Activated CD8-positive, alpha-beta T cell treated with anti-CD3 and anti-CD28 coated beads, Interleukin-2, amount 10 ng/mL, durations not matched to agents 7 days and 5 days (primary cell): ENCODE data around the gene ELFN1. TPM values are rescaled to one million over a fixed set of nuclear protein-coding genes. Genes with fewer than 3 reads are reported as not detected.
"Not testable (repeated sequence)": the region's sequence is repeated elsewhere in the genome, so short reads cannot be mapped to it uniquely, and the experiment has no call there.

Experiments used
- ATAC-seq: fragments of 150-1000 bp; cut with Tn5 transposase; one replicate; pipeline ENCODE4 v1.10.0; 2021; ENCODE audit warnings: moderate library complexity
- CTCF ChIA-PET: fragments of 350-600 bp; sonication (Branson Sonifier 250); formaldehyde crosslinking; loops from one replicate; lab custom pipeline; 2021; ENCODE audit warnings: antibody characterized with exemption; lab: Charles Lee
- POLR2A ChIA-PET: fragments of 350-600 bp; sonication (Branson Sonifier 250); formaldehyde crosslinking; loops from one replicate; lab custom pipeline; 2021; ENCODE audit warnings: antibody characterized with exemption; lab: Charles Lee
- DNase-seq: peaks from one replicate; pipeline ENCODE4 v3.0.0-alpha.2; 2020
- H3K27ac Mint-ChIP-seq: one replicate; pipeline ENCODE4 v1.8.0; 2021; ENCODE audit warnings: mild to moderate bottlenecking, mixed read lengths
- H3K27me3 Mint-ChIP-seq: one replicate; pipeline ENCODE4 v1.8.0; 2021; ENCODE audit warnings: low read depth, mixed read lengths
- H3K36me3 Mint-ChIP-seq: one replicate; pipeline ENCODE4 v1.8.0; 2021; ENCODE audit warnings: low read depth, mixed read lengths
- H3K4me1 Mint-ChIP-seq: one replicate; pipeline ENCODE4 v1.8.0; 2021; ENCODE audit warnings: low read depth, mixed read lengths
- H3K4me3 Mint-ChIP-seq: one replicate; pipeline ENCODE4 v1.8.0; 2021; ENCODE audit warnings: mild to moderate bottlenecking, mixed read lengths
- H3K9me3 Mint-ChIP-seq: one replicate; pipeline ENCODE4 v1.8.0; 2022; ENCODE audit warnings: mixed read lengths; ENCODE audit not compliant: insufficient read depth
- total RNA-seq, 2 experiments: library from RNA; stranded (reverse); gene quantifications; one replicate each; pipeline ENCODE4 v1.2.3, GENCODE V29; 2021

ELFN1 gene
- total RNA-seq, 2 experiments from 2014 or later = not detected

DNA sequence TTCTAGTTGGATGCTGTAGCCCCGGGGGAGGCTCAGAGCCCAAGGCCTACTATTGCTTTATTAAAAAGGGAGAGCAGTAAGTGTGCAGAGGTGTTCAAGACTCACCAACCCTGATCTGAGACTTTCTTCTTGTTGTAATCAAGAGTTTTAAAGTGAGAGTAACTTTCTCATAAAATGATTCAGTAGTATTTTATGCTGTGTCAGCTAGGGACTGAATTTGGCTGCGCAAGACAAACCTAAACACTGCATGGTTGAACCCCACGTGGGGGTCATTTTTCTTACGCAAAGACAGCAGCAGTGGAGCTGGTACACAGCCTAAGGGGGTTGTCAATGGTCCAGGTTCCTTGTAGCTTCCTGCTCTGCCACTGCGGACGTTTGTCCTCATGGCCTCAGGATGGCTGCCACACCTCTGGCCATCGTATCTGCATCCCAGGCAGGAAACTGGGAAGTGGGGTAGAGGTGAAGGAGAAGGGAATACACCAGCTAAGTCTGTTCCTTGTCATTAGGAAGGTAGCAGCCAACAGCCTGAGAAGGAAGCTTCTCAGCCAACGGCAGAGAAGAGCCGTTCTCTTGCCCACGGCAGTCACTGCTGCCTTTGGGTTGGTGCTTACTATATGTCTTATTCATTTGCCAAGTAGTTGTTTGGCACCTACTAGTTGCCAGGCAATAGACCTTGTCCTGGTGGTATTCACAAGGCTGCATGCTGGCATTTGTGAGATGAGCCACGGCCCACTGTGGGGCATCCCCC lies 44.7 kb downstream of the ELFN1 start:
- Mint-ChIP-seq H3K4me1 (no peaks in the 10 kb centered on the region), H3K36me3 (peaks cover 2% of the 10 kb centered on the region), H3K27ac (no peak overlapping the region), H3K9me3 (peaks cover 5% of the 10 kb centered on the region), H3K27me3 (no peaks in the 10 kb centered on the region), H3K4me3 (no peak overlapping the region)
- POLR2A ChIA-PET = no interaction called here
- ATAC-seq (no peak), DNase-seq (no peak)
- CTCF ChIA-PET = interaction anchor here (0.8 kb wide), 1 partner anchor 12 kb away, joined by 3 read pairs; no protein-coding TSS in a partner anchor

DNA sequence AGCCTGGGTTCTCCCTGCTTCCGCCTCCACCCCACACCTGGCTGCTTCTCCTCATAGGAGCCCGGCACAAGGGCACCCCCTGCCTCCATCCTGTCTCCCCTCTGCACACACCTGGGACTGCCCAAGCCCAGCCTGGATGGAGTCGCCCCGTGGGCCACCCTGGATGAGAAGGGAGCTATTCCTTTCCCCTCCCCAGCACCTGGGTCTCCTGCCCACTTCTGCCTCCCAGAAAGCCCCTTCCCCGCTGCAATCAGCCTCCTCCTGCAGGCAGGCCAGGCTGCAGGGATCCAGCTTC lies 45.2 kb downstream of the ELFN1 start:
- ATAC-seq = no peak
- CTCF ChIA-PET = no interaction called here
- Mint-ChIP-seq H3K4me3 (no peak overlapping the region), H3K9me3 (no peaks in the 10 kb centered on the region), H3K27ac (no peak overlapping the region), H3K36me3 (no peaks in the 10 kb centered on the region), H3K4me1 (no peaks in the 10 kb centered on the region), H3K27me3 (no peaks in the 10 kb centered on the region)
- DNase-seq = no peak
- POLR2A ChIA-PET = no interaction called here

DNA sequence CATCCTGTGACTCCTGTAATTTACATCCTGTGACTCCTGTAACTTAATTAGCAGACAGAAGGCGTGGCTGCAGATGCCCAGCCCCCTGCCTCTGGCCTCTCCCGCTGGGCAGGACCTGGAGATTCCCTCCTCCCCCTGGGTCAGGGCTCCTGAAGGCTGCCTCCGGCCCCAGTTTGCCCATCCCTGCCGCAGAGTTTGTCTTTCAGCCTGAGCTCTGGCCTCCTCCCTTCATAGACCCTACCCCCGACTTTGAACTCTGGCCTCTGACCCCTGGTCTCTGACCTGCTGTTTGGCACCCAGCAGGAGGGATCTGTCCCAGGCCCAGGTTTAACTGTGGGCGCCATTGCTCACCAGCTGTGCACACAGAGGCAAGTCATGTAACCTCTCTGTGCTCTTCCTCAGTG lies 45.6 kb downstream of the ELFN1 start:
- CTCF ChIA-PET = no interaction called here
- H3K9me3 Mint-ChIP-seq = no peaks in the 10 kb centered on the region
- POLR2A ChIA-PET = no interaction called here
- H3K4me1 Mint-ChIP-seq = no peaks in the 10 kb centered on the region
- no peak overlapping the region for H3K4me3 Mint-ChIP-seq
- DNase-seq (no peak), ATAC-seq (no peak)
- H3K36me3 Mint-ChIP-seq = no peaks in the 10 kb centered on the region
- no peak overlapping the region for H3K27ac Mint-ChIP-seq
- no peaks in the 10 kb centered on the region for H3K27me3 Mint-ChIP-seq

DNA sequence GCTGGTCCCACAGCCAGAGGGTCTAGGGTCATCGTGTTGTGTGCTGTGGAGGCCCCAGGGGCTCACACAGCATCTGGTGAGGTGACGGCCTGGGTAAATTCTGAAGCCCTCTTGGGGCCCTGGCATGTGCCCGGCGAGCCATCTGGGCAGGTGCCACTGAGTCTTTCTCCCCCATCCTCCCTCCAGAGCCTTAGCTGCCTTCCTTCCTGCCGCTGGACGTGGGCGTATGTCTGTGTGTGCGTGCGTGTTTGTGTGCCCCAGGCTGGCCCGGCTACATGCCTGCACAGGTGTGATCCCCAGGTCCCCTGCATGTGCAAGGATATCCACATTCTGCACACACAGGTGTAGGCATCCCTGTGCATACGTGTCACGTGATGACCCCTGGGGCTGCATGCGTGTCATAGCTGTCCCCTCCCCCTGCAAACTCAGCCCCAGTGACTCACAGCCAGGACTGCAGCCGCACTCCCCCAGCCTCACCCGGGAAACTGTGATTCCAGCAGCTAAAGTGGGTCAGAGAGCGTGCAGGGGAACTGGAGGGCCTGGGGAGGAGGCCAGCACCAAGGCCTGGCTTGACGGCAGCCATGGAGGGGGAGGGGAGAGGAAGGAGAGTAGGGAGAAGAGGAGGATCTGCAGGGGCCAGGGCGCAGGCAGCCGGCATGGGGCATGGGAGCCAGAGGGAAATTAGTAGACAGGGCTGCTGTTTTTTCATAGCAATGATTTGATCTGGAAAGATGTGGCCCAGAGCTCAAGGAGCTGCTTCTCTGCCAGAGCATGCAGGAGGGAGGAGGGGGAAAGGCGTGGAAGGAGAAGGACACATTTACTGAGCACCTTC lies 46.4 kb downstream of the ELFN1 start:
- Mint-ChIP-seq H3K4me1 (no peaks in the 10 kb centered on the region), H3K27ac (no peak overlapping the region), H3K9me3 (no peaks in the 10 kb centered on the region), H3K4me3 (no peak overlapping the region), H3K27me3 (no peaks in the 10 kb centered on the region), H3K36me3 (no peaks in the 10 kb centered on the region)
- CTCF ChIA-PET = no interaction called here
- DNase-seq (no peak), ATAC-seq (no peak)
- POLR2A ChIA-PET = no interaction called here

DNA sequence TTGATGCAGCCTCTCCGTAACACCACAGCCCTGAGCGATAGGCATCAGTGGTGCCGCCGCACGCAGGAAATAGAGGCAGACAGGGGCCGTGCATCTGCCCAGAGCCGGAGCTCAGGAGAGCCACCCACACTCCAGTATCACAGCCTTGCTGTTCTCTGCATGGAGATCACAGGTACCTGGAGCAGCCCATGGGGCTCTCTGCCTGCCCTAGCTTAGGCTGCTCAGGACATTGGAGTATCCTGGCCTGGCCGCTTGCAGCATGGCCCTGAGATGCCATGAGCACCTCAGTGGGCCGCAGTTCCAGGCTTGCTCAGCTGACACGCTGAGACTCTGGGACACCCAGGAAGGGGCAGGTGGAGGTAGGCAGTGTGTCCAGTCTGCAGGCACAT lies 47.0 kb downstream of the ELFN1 start:
- ATAC-seq = no peak

DNA sequence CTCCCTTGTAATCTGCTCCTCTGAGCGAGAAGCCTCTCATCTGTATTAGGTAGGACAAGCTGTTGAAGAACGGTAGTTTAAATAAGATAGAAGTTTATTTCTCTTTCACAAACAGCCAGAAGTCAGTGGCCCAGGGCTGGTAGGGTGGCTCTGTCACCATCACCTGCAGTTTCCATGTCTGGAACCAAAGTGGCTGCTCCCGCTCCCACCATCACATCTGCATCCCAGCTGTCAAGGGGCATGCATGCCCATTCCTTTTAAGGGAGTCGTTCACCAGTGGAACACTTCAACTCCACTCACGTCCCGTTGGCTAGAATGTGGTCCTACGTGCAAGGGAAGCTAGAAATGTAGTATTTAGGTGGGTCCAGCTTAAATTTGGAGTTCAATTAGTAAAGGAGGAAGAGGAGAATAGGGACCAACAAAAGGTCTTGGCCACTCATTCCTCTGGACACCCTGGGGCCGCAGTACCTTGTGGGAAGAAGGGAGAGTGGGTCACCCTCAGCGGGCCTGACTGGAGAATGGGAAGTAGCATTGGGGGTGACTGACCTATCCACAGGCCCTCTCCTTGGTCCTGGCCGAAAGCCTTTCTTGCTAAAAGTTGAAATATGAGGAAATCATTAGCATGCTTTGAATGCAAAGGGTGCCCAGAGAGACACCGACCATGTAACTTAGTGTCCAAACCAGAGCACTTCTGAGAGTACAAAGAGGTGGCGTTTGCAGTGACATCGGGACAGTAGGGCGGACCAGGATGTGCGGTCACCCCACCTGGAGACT lies 48.0 kb downstream of the ELFN1 start:
- no peaks in the 10 kb centered on the region for H3K9me3 Mint-ChIP-seq
- no peak overlapping the region for H3K4me3 Mint-ChIP-seq
- POLR2A ChIA-PET = no interaction called here

More for the DNA sequence above, 47.0 kb downstream of the ELFN1 start:
- Mint-ChIP-seq H3K4me1 (no peaks in the 10 kb centered on the region), H3K27me3 (no peaks in the 10 kb centered on the region), H3K36me3 (no peaks in the 10 kb centered on the region), H3K9me3 (no peaks in the 10 kb centered on the region), H3K4me3 (no peak overlapping the region), H3K27ac (no peak overlapping the region)
- no peak for DNase-seq
- CTCF ChIA-PET = no interaction called here
- POLR2A ChIA-PET = no interaction called here

DNA sequence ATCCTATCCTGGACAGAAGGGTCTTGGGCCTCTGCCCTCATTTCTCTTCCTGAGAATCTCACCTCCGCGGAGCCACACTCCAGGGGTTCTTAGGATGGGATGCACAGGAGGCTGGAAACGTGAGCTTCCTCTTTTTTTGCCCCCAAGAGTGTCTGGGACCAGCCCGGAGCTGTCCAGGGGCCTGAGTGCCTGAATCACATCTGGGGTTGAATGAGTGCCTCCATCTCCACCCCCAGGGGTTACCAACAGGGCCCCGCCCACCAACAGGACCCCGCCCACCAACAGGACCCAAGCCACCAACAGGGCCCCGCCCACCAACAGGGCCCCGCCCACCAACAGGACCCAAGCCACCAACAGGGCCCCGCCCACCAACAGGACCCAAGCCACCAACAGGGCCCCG lies 48.8 kb downstream of the ELFN1 start:
- CTCF ChIA-PET = not testable (repeated sequence)

More for the DNA sequence above, 48.0 kb downstream of the ELFN1 start:
- no peaks in the 10 kb centered on the region for H3K36me3 Mint-ChIP-seq
- H3K27me3 Mint-ChIP-seq = no peaks in the 10 kb centered on the region
- CTCF ChIA-PET = no interaction called here
- no peak for ATAC-seq
- no peak overlapping the region for H3K27ac Mint-ChIP-seq
- no peak for DNase-seq
- no peaks in the 10 kb centered on the region for H3K4me1 Mint-ChIP-seq

DNA sequence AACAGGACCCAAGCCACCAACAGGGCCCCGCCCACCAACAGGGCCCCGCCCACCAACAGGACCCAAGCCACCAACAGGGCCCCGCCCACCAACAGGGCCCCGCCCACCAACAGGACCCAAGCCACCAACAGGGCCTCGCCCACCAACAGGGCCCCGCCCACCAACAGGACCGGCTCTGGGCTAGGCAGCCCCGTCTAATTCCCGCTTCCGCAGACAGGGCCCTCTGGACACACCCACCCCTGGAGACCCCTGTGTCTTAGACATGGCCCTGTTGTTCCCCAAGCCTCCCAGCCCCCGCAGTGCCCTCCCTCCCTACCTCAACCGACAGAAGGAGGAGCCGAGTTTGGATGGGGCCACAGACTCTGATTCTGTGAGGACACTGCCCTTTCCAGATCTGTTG lies 49.2 kb downstream of the ELFN1 start:
- H3K36me3 Mint-ChIP-seq, ATAC-seq, H3K4me3 Mint-ChIP-seq, H3K27ac Mint-ChIP-seq, H3K27me3 Mint-ChIP-seq, DNase-seq, H3K4me1 Mint-ChIP-seq, POLR2A ChIA-PET, CTCF ChIA-PET, H3K9me3 Mint-ChIP-seq: not testable (repeated sequence)

More for the DNA sequence above, 48.8 kb downstream of the ELFN1 start:
- H3K4me3 Mint-ChIP-seq, H3K27ac Mint-ChIP-seq, ATAC-seq, H3K4me1 Mint-ChIP-seq, POLR2A ChIA-PET, H3K9me3 Mint-ChIP-seq, H3K36me3 Mint-ChIP-seq, H3K27me3 Mint-ChIP-seq, DNase-seq: not testable (repeated sequence)

DNA sequence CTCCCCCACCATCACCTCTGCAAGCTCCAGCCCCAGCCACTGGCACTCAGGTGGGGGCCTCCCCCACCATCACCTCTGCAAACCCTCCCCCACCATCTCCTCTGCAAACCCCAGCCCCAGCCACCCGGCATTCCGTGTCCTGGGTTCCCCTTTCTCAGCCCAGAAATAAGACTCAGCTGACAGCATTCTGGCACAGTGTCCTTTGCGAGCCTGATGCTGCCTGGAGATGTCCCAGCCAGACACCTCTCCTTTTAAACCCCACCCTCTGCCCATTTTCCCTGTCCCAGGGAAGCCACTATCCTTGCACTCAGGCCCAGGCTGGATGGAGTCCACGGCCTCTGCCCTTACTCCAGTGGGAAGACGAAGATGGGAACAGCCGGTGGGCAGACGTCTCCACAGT lies 49.8 kb downstream of the ELFN1 start:
- ChIA-PET CTCF (no interaction called here), POLR2A (no interaction called here)
- no peaks in the 10 kb centered on the region for H3K36me3 Mint-ChIP-seq
- H3K4me3 Mint-ChIP-seq = no peak overlapping the region
- DNase-seq (no peak), ATAC-seq (no peak)
- peaks cover 5% of the 10 kb centered on the region for H3K9me3 Mint-ChIP-seq
- no peaks in the 10 kb centered on the region for H3K27me3 Mint-ChIP-seq
- no peaks in the 10 kb centered on the region for H3K4me1 Mint-ChIP-seq
- no peak overlapping the region for H3K27ac Mint-ChIP-seq

DNA sequence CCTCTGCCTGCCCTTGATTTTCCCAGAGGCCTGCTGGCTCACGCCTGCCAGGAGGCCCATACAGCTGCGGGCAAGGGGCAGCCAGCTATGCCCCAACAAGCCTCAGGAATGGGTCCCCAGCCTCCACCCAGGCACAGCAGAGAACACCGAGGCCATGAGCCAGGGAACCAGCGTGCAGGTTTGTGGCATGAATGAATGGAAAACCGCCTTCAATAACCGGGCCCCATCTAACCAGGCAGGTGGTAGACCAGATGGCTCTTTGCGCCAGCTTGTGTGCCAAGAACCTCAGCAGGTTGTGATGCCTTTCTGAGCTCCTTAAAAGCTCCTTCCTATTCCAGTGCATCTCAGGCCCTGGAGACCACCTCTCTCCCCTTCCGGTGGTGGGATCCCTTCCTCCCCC lies 50.2 kb downstream of the ELFN1 start:
- no peaks in the 10 kb centered on the region for H3K27me3 Mint-ChIP-seq
- CTCF ChIA-PET = no interaction called here
- H3K4me1 Mint-ChIP-seq = no peaks in the 10 kb centered on the region
- no peaks in the 10 kb centered on the region for H3K36me3 Mint-ChIP-seq
- H3K9me3 Mint-ChIP-seq = peaks cover 5% of the 10 kb centered on the region
- no peak overlapping the region for H3K4me3 Mint-ChIP-seq
- DNase-seq (no peak), ATAC-seq (no peak)
- no peak overlapping the region for H3K27ac Mint-ChIP-seq
- POLR2A ChIA-PET = no interaction called here

DNA sequence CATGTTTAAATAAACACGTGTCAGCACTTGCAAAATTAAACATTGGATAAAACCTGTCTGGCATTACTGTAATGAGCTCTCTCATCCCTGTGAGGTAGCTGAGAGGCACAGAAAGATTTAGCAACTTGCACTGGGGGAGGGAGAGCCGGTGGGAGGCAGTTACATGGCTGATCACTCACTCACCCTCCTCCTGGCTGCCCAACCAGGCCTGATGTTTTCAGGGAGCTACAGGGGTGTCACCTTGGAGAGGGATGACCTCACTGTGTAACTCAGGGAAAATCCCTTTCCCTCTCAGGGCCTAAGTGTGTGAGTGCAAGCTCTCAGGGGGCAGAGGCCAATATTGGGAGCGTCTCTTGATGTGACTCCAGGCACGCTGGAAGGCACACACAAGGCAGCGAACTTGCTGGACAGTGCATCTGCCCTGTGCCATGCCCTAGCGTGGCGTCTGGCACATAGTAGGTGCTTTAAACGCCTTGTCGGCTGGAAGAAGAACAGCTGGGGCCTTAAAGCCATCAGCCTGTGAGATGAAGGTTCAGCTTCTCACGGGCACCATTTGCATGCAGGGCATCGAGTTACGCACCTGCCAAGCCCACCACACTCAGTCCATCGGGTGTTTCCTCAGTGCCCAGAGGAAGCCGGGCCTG lies 51.1 kb downstream of the ELFN1 start:
- POLR2A ChIA-PET = no interaction called here
- H3K27me3 Mint-ChIP-seq = peaks cover 4% of the 10 kb centered on the region
- ATAC-seq (no peak), DNase-seq (no peak)
- no peak overlapping the region for H3K27ac Mint-ChIP-seq
- CTCF ChIA-PET = no interaction called here
- H3K4me1 Mint-ChIP-seq = no peaks in the 10 kb centered on the region
- H3K4me3 Mint-ChIP-seq = no peak overlapping the region
- H3K36me3 Mint-ChIP-seq = no peaks in the 10 kb centered on the region
- H3K9me3 Mint-ChIP-seq = peaks cover 5% of the 10 kb centered on the region
